MM.1S (cell line): ENCODE measurements around the gene STK32C.

Experiments
- DNase-seq: peaks from one replicate; pipeline ENCODE4 v3.0.0-alpha.2; 2015
- H2AFZ ChIP-seq: fragments of 300-600 bp; sonication (generic); 2 replicates; pipeline ENCODE4 v1.6.0; 2016; ENCODE audit warnings: antibody characterized with exemption, low read length
- H3F3A ChIP-seq: fragments of 300-600 bp; sonication (generic); 2 replicates; pipeline ENCODE4 v1.6.1; 2016; ENCODE audit warnings: mild to moderate bottlenecking, antibody characterized with exemption, low read length, moderate library complexity, mixed read lengths; ENCODE audit not compliant: insufficient read depth
- H3K27ac ChIP-seq: fragments of 300-600 bp; sonication (generic); 2 replicates; pipeline ENCODE4 v1.5.1; 2016; ENCODE audit warnings: mild to moderate bottlenecking, low read length
- H3K27me3 ChIP-seq: fragments of 300-600 bp; sonication (generic); replicated peaks from 2 replicates; pipeline ENCODE4 v1.6.0; 2016; ENCODE audit warnings: low read length; ENCODE audit not compliant: insufficient read depth
- H3K36me3 ChIP-seq: fragments of 300-600 bp; sonication (generic); replicated peaks from 2 replicates; pipeline ENCODE4 v1.6.1; 2016; ENCODE audit warnings: mild to moderate bottlenecking, low read length, mixed read lengths; ENCODE audit not compliant: insufficient read depth
- H3K4me1 ChIP-seq: fragments of 300-600 bp; sonication (generic); 2 replicates; pipeline ENCODE4 v1.6.1; 2016; ENCODE audit warnings: low read length, mixed read lengths
- H3K4me2 ChIP-seq: fragments of 300-600 bp; sonication (generic); 2 replicates; pipeline ENCODE4 v1.6.0; 2016; ENCODE audit warnings: low read depth, low read length
- H3K4me3 ChIP-seq: fragments of 300-600 bp; sonication (generic); 2 replicates; pipeline ENCODE4 v1.5.1; 2016; ENCODE audit warnings: low read length, mixed read lengths
- H3K79me2 ChIP-seq: fragments of 300-600 bp; sonication (generic); 2 replicates; pipeline ENCODE4 v1.6.1; 2016; ENCODE audit warnings: mixed run types, low read length, mixed read lengths
- H3K9ac ChIP-seq: fragments of 300-600 bp; sonication (generic); 2 replicates; pipeline ENCODE4 v1.6.1; 2016; ENCODE audit warnings: low read length, mixed read lengths
- H3K9me2 ChIP-seq: fragments of 300-600 bp; sonication (generic); replicated peaks from 2 replicates; pipeline ENCODE4 v1.6.1; 2016; ENCODE audit warnings: mild to moderate bottlenecking, low read length, mixed read lengths; ENCODE audit not compliant: insufficient read depth
- H3K9me3 ChIP-seq: fragments of 300-600 bp; sonication (generic); replicated peaks from 2 replicates; pipeline ENCODE4 v1.6.1; 2016; ENCODE audit warnings: mild to moderate bottlenecking, low read length, mixed read lengths; ENCODE audit not compliant: insufficient read depth
- H4K20me1 ChIP-seq: fragments of 300-600 bp; sonication (generic); 2 replicates; pipeline ENCODE4 v1.6.1; 2016; ENCODE audit warnings: mild to moderate bottlenecking, low read length, moderate library complexity, mixed read lengths; ENCODE audit not compliant: insufficient read depth
- CTCF ChIP-seq: fragments of 300-600 bp; sonication (generic); IDR thresholded peaks from 2 replicates; pipeline ENCODE4 v1.5.1; 2016; ENCODE audit warnings: antibody characterized with exemption, low read length, mixed read lengths
- EZH2 ChIP-seq: fragments of 300-600 bp; sonication (generic); optimal IDR thresholded peaks from 2 replicates; pipeline ENCODE3; 2017; ENCODE audit warnings: low read depth, mild to moderate bottlenecking, antibody characterized with exemption, low read length, mixed read lengths
- EZH2phosphoT487 ChIP-seq: fragments of 300-600 bp; sonication (generic); IDR thresholded peaks from 2 replicates; pipeline ENCODE4 v1.6.1; 2018; ENCODE audit warnings: antibody characterized with exemption, low read length

STK32C gene

GRCh38 chr10:132257271-132257670 is 50.5 kb downstream of the STK32C start:
- Histone ChIP-seq H3K9me3 (no peaks in the 10 kb centered on the region), H3K36me3 (no peaks in the 10 kb centered on the region), H3K4me2 (no peak overlapping the region), H3K4me3 (no peak overlapping the region), H3F3A (no peaks in the 10 kb centered on the region), H3K9me2 (no peaks in the 10 kb centered on the region), H2AFZ (no peak overlapping the region), H4K20me1 (no peaks in the 10 kb centered on the region), H3K9ac (no peak overlapping the region), H3K4me1 (no peaks in the 10 kb centered on the region), H3K27ac (no peak overlapping the region), H3K79me2 (peaks cover 12% of the 10 kb centered on the region), H3K27me3 (no peaks in the 10 kb centered on the region)
- TF ChIP-seq CTCF (no peak), EZH2phosphoT487 (no peak), EZH2 (no peak)
- no peak for DNase-seq

GRCh38 chr10:132256866-132257265 is 50.9 kb downstream of the STK32C start:
- Histone ChIP-seq H3K79me2 (peaks cover 8% of the 10 kb centered on the region), H4K20me1 (no peaks in the 10 kb centered on the region), H3K27me3 (no peaks in the 10 kb centered on the region), H3K4me2 (no peak overlapping the region), H3F3A (no peaks in the 10 kb centered on the region), H3K27ac (no peak overlapping the region), H3K36me3 (no peaks in the 10 kb centered on the region), H3K9ac (no peak overlapping the region), H3K9me2 (no peaks in the 10 kb centered on the region), H3K4me3 (no peak overlapping the region), H3K9me3 (no peaks in the 10 kb centered on the region), H2AFZ (no peak overlapping the region), H3K4me1 (no peaks in the 10 kb centered on the region)
- DNase-seq, result no peak
- TF ChIP-seq EZH2phosphoT487 (no peak), CTCF (no peak), EZH2 (no peak)

- no peaks in the 10 kb centered on the region for H3K4me1 ChIP-seq
- TF ChIP-seq CTCF (no peak), EZH2phosphoT487 (no peak), EZH2 (no peak)
- no peak overlapping the region for H3K9ac ChIP-seq
- no peaks in the 10 kb centered on the region for H3K27me3 ChIP-seq
- no peak overlapping the region for H2AFZ ChIP-seq
- no peaks in the 10 kb centered on the region for H3F3A ChIP-seq
- H3K4me3 ChIP-seq, result no peak overlapping the region
- no peak overlapping the region for H3K4me2 ChIP-seq
- H3K79me2 ChIP-seq, result peaks cover under 1% of the 10 kb centered on the region; the same call in 1 of the 2 replicates
- no peaks in the 10 kb centered on the region for H3K36me3 ChIP-seq
- H4K20me1 ChIP-seq, result no peaks in the 10 kb centered on the region
- H3K9me2 ChIP-seq, result no peaks in the 10 kb centered on the region
- H3K27ac ChIP-seq, result no peak overlapping the region
- H3K9me3 ChIP-seq, result no peaks in the 10 kb centered on the region
- DNase-seq, result no peak
Measured at GRCh38 chr10:132255489-132256344, 52.0 kb downstream of the STK32C start.
